ENCODE results near the gene BRD2.
"Not testable (repeated sequence)": the region's sequence is repeated elsewhere in the genome, so short reads cannot be mapped to it uniquely, and the experiment has no call there.

BRD2 gene

GRCh38 chr6:32936239-32937152, 31.9 kb upstream of the BRD2 start:
- no peak for TF ChIP-seq YY1 (IDR thresholded peaks at IDR 0.05; ENCODE audit: insufficient read depth, insufficient read length)
- no peak for TF ChIP-seq SUZ12 (IDR thresholded peaks at IDR 0.05; ENCODE audit: extremely low read depth, insufficient read depth, insufficient read length)
- no peak for TF ChIP-seq ZNF274 (IDR thresholded peaks at IDR 0.05; ENCODE audit: low read depth, low read length)
- H3K27me3 ChIP-seq (ENCODE audit: insufficient read depth, insufficient read length): no peaks in the 10 kb centered on the region
- no peak for DNase-seq (ENCODE audit: low read depth, low spot score)
- H3K4me1 ChIP-seq (ENCODE audit: insufficient read depth, insufficient read length): no peaks in the 10 kb centered on the region
- H3K9me3 ChIP-seq (ENCODE audit: insufficient read depth, low read length): no peaks in the 10 kb centered on the region
- no peak overlapping the region for H3K9ac ChIP-seq (ENCODE audit: insufficient read length, low read depth)
- peaks cover 3% of the 10 kb centered on the region for H3K36me3 ChIP-seq (ENCODE audit: insufficient read depth, insufficient read length, low read length)
- H3K4me3 ChIP-seq (ENCODE audit: insufficient read length, low read depth): no peak overlapping the region

- Histone ChIP-seq H3K27me3 (ENCODE audit: insufficient read depth, insufficient read length) (no peaks in the 10 kb centered on the region), H3K4me3 (ENCODE audit: insufficient read length, low read depth) (no peak overlapping the region), H3K4me1 (ENCODE audit: insufficient read depth, insufficient read length) (no peaks in the 10 kb centered on the region), H3K9ac (ENCODE audit: insufficient read length, low read depth) (no peak overlapping the region), H3K36me3 (ENCODE audit: insufficient read depth, insufficient read length, low read length) (peaks cover 3% of the 10 kb centered on the region), H3K9me3 (ENCODE audit: insufficient read depth, low read length) (no peaks in the 10 kb centered on the region)
- DNase-seq (ENCODE audit: low read depth, low spot score): no peak
- TF ChIP-seq ZNF274 (IDR thresholded peaks at IDR 0.05; ENCODE audit: low read depth, low read length) (no peak), SUZ12 (IDR thresholded peaks at IDR 0.05; ENCODE audit: extremely low read depth, insufficient read depth, insufficient read length) (no peak), YY1 (IDR thresholded peaks at IDR 0.05; ENCODE audit: insufficient read depth, insufficient read length) (no peak)
Measured at GRCh38 chr6:32937230-32937633, 31.2 kb upstream of the BRD2 start.

- Histone ChIP-seq H3K4me1 (ENCODE audit: insufficient read depth, insufficient read length) (no peaks in the 10 kb centered on the region), H3K9ac (ENCODE audit: insufficient read length, low read depth) (no peak overlapping the region), H3K9me3 (ENCODE audit: insufficient read depth, low read length) (no peaks in the 10 kb centered on the region), H3K4me3 (ENCODE audit: insufficient read length, low read depth) (no peak overlapping the region), H3K27me3 (ENCODE audit: insufficient read depth, insufficient read length) (no peaks in the 10 kb centered on the region), H3K36me3 (ENCODE audit: insufficient read depth, insufficient read length, low read length) (peaks cover 3% of the 10 kb centered on the region)
- no peak for DNase-seq (ENCODE audit: low read depth, low spot score)
- TF ChIP-seq SUZ12 (IDR thresholded peaks at IDR 0.05; ENCODE audit: extremely low read depth, insufficient read depth, insufficient read length): no peak
- no peak for TF ChIP-seq ZNF274 (IDR thresholded peaks at IDR 0.05; ENCODE audit: low read depth, low read length)
- no peak for TF ChIP-seq YY1 (IDR thresholded peaks at IDR 0.05; ENCODE audit: insufficient read depth, insufficient read length)
Measured at GRCh38 chr6:32938494-32938893, 29.9 kb upstream of the BRD2 start.

- no peak for DNase-seq (ENCODE audit: low read depth, low spot score)
- peak within 1 kb of the TSS; percentile 19 for H3K4me3 ChIP-seq (ENCODE audit: insufficient read length, low read depth)
- TF ChIP-seq SUZ12 (IDR thresholded peaks at IDR 0.05; ENCODE audit: extremely low read depth, insufficient read depth, insufficient read length): no peak
- no peaks in the 10 kb centered on the region for H3K27me3 ChIP-seq (ENCODE audit: insufficient read depth, insufficient read length)
- H3K36me3 ChIP-seq (ENCODE audit: insufficient read depth, insufficient read length, low read length): peaks cover 3% of the 10 kb centered on the region
- no peaks in the 10 kb centered on the region for H3K4me1 ChIP-seq (ENCODE audit: insufficient read depth, insufficient read length)
- no peak within 1 kb of the TSS for H3K9ac ChIP-seq (ENCODE audit: insufficient read length, low read depth)
- 0 out of 2 replicates have a peak, but pooled peaks cover under 1% of the 10 kb centered on the region for H3K9me3 ChIP-seq (ENCODE audit: insufficient read depth, low read length)
Measured at GRCh38 chr6:32940656-32941213, 27.7 kb upstream of the BRD2 start, which contains the start of gene HLA-DMB. Gene HLA-DMB, minus strand, starts transcription at chr6:32941028. Its CDS starts 221 bp downstream, at chr6:32940807.

GRCh38 chr6:32941214-32941768, 27.1 kb upstream of the BRD2 start:
- no peaks in the 10 kb centered on the region for H3K4me1 ChIP-seq (ENCODE audit: insufficient read depth, insufficient read length)
- DNase-seq (ENCODE audit: low read depth, low spot score): no peak

GRCh38 chr6:32942555-32943123, 25.8 kb upstream of the BRD2 start:
- not testable (repeated sequence) for H3K9ac ChIP-seq (ENCODE audit: insufficient read length, low read depth); H3K27me3 ChIP-seq (ENCODE audit: insufficient read depth, insufficient read length); H3K9me3 ChIP-seq (ENCODE audit: insufficient read depth, low read length); H3K4me3 ChIP-seq (ENCODE audit: insufficient read length, low read depth); H3K4me1 ChIP-seq (ENCODE audit: insufficient read depth, insufficient read length); H3K36me3 ChIP-seq (ENCODE audit: insufficient read depth, insufficient read length, low read length); DNase-seq (ENCODE audit: low read depth, low spot score)

More at GRCh38 chr6:32941214-32941768, 27.1 kb upstream of the BRD2 start:
- Histone ChIP-seq H3K9ac (ENCODE audit: insufficient read length, low read depth) (no peak overlapping the region), H3K9me3 (ENCODE audit: insufficient read depth, low read length) (0 out of 2 replicates have a peak, but pooled peaks cover 5% of the 10 kb centered on the region), H3K36me3 (ENCODE audit: insufficient read depth, insufficient read length, low read length) (peaks cover 3% of the 10 kb centered on the region), H3K4me3 (ENCODE audit: insufficient read length, low read depth) (no peak overlapping the region), H3K27me3 (ENCODE audit: insufficient read depth, insufficient read length) (no peaks in the 10 kb centered on the region)
- TF ChIP-seq YY1 (IDR thresholded peaks at IDR 0.05; ENCODE audit: insufficient read depth, insufficient read length) (no peak), SUZ12 (IDR thresholded peaks at IDR 0.05; ENCODE audit: extremely low read depth, insufficient read depth, insufficient read length) (no peak), ZNF274 (IDR thresholded peaks at IDR 0.05; ENCODE audit: low read depth, low read length) (no peak)

Data from NT2/D1 (cell line).